ENCODE data around the gene MRI1.

Gene MRI1

GRCh38 chr19:13795595-13796300, 31.4 kb downstream of the MRI1 start:
- DNase-seq = peak in 1 of 2 donors; percentile 15

DNA sequence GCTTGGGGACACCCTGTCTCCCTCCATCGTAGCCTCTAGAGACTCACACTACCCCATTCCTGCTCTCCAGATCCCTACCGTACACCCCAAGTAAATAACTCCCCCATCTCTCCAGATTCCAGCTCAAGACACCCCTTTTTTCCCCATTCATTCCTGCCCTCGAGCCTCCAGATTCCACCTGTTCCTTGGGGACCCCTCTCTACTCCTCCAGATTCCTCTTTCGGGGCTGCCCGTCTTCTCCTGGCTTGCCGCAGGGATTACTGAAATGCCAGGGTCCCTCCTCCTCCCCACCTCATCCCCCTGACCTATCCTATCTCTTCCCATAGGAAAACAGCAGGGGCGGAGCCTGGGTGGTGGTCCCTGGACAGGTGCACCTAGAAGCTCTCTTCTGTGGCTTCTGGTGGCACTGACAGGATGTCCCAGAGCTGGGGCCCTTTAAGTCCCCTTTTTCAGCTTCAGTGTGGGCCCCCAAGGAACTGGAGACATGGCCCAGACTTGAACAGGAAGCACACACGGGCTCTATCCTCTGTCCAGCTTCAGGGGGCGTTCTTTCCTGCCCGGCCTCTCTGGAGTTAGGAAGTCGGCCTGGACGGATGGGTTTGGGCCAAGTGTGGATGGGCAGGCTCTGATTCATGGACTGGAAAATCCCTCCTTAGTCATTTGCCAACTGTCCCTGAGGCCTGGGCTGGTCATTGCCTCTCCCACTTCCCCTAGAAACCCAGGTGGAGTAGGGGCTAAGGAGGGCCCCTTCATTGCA, 32.2 kb downstream of the MRI1 start:
- peak in 1 of 2 donors; percentile 48 for DNase-seq

GRCh38 chr19:13797058-13797440, 32.7 kb downstream of the MRI1 start:
- DNase-seq = no peak

DNA sequence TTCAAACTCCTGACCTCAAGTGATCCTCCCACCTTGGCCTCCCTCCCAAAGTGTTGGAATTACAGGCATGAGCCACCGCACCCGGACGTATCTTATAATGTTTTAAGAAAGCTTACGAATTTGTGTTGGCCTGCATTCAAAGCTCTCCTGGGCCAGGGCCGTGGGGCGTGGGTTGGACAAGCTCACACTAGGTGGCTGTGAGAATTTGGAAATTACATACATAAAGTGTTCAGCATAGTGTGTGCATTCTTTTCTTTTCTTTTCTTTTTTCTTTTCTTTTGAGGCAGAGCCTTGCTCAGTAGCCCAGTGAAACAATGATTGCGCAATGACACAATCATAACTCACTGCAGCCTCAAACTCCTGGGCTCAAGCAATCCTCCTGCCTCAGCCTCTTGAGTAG, 33.5 kb downstream of the MRI1 start:
- DNase-seq = no peak

- DNase-seq = no peak
These were observed 35.3 kb downstream of the MRI1 start for GRCh38 chr19:13799669-13800068.

- no peak for DNase-seq
These were observed 38.7 kb downstream of the MRI1 start for GRCh38 chr19:13803038-13803437.

DNA sequence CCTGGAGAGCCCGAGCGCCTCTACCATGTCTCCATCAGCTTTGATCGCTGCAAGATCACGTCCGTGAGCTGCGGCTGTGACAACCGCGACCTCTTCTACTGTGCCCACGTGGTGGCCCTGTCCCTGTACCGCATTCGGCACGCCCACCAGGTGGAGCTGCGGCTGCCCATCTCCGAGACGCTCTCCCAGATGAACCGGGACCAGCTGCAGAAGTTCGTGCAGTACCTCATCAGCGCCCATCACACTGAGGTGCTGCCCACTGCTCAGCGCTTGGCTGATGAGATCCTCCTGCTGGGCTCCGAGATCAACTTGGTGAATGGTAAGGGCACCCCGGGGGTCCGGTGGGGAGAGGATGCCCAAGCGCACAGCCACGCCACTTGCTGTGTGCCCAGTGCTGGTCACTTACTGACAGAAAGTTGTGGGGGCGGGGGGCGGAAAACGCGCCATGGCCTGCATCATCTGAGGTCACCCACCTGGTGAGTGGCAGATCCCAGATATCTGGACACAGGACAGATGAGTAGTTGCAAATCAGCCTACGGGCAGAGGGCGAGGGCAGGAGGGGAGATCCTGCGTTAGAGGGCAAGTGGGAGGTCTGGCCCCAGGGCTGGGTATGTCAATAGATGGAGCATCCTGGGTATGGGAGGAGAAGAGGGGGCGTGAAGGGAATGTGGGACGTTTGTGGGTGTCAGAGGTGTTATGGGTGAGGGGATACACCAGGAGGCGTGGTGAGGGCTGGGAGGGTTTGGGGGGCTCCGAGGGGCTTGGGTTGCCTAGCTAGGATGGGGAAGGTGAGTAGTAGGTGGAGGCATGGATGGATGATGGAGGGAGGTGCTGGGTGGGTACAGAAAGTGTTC, 40.7 kb downstream of the MRI1 start:
- no peak for DNase-seq

DNA sequence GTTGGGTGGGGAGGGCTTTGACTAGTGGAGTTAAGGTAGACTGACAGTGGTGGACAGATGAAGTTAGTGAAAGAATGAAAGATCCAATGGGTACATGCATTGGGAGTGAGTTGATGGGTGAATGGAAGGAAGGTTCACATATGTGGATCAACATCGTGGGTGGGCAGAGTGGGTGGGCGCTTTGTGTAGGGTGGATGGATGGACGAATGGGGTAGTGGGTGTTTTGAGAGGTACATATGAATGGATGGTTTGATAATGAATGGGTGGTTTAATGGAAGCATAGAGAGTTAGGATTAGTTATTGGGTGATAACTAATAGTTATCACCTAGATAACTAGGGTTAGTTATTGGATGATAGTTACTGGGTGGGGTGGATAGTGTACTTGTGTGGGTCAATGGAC, 42.4 kb downstream of the MRI1 start:
- DNase-seq = no peak

DNA sequence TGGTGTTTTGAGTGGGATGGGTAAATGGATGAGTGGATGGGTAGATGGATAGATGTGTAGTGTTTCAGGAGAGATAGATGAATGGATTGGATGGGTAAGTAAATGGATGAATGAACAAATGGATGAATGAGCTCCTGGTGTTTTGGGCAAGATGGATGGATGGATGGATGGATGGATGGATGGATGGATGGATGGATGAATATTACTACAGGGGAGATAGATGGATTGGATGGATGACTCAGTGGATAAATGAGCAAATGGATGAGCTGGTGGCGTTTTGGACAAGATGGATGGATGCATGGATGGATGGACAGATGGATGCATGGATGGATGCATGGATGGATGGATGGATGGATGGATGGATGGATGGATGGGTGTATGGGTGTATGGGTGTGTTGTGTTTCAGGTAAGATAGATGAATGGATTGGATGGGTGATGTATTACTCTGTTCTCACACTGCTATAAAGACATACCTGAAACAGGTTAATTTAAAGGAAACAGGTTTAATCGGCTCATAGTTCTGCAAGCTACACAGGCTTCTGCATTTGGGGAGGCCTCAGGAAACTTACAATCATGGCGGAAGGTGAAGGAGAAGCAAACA, 43.2 kb downstream of the MRI1 start:
- DNase-seq = no peak

- DNase-seq = no peak
These were observed 44.5 kb downstream of the MRI1 start for GRCh38 chr19:13808856-13809255.

GRCh38 chr19:13812544-13812943, 48.2 kb downstream of the MRI1 start:
- no peak for DNase-seq

DNA sequence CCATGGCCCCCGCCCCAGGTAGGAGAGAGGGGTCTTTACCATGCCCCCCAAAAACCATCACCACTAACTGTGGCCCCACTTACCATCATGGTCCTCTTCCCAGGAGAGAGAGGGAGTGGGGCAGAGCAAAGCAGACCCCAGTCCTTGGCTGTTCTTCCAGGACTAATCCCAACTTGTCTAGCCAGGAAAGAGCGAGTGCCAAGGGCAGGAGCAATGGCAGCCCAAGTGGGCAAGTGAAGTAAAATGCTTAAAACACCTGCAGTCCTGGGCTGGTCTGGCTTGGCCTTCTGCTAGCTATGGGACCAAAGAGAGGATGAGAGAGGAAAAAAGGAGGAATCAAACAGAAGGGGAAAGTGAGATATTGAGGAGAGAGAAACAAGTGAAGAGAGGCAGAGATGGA, 48.8 kb downstream of the MRI1 start:
- no peak for DNase-seq

DNA sequence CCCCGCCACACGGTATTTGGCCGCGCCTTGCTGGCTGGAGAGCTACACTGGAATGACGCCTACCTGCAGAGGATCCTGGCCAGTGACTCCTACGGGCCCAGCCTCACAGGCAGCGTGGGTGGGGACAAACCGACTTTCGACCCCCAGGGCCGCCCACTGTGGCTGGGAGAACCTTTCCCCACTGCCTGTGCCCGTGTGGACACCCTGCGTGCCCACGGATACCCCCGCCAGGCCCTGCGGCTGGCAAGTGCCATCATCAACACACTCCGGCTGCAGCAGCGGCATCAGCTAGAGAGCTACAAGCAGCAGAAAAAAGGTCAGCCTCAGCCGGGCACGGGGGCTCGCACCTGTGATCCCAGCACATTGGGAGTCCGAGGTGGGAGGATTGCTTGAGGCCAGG, 50.2 kb downstream of the MRI1 start:
- no peak for DNase-seq

GRCh38 chr19:13817018-13817614, 52.8 kb downstream of the MRI1 start:
- DNase-seq = peak; percentile 32 to 38

- peak; percentile 67 to 71 for DNase-seq
These were observed 53.5 kb downstream of the MRI1 start for GRCh38 chr19:13817615-13818371.

DNA sequence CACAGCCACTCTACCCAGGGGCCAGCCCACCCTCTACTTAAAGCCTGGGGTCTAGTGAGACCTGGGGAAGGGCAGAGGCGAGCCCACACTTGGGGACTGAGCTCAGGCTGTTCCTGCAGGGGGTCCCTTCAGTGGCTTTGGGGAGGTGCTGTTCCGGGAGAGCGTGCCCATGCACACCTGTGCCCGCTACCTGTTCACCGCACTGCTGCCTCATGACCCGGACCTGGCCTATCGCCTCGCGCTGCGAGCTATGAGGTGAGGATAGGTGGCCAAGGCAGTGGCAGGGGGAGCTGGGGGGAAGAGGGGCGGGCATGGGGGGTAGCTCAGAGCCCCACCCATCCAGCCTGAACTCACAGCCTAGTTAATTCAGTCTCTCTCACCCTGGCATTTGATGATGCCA, 54.9 kb downstream of the MRI1 start:
- peak in 1 of 2 donors; percentile 6 for DNase-seq

GRCh38 chr19:13821292-13821691, 57.0 kb downstream of the MRI1 start:
- DNase-seq = no peak

DNA sequence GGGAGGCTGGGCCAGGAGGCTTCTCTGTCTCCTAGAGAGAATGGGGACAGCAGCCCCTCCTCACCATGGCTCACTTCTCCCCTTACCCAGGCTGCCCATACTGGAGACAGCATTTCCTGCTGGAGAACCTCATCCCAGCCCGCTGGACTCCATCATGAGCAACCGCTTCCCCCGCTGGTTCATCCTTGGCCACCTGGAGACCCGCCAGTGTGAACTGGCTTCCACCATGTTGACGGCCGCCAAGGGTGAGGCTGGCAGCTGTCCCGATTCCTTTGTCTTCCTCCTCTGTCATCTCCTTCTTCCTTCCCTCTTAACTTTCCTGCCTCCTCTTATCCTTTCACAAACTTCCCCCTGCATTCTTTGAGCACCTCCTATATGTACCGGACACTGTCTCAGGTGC, 58.9 kb downstream of the MRI1 start:
- no peak for DNase-seq
